Kidney (tissue), 14 donors: ENCODE measurements around the gene CCDC78. TPM values are rescaled to one million over a fixed set of nuclear protein-coding genes. Genes with fewer than 3 reads are reported as not detected.

Experiments used
- DNase-seq, 5 donors: peaks; one replicate each; pipeline ENCODE4 v3.0.0-alpha.2; 2013 to 2020
- FAIRE-seq: peaks from 2 replicates; lab custom pipeline; 2012; peaks lifted over from hg19 to GRCh38; lab: Jason Lieb, UNC
- H3K27ac ChIP-seq, 2 donors: one replicate each; pipeline ENCODE4 v1.7.0; 2013; ENCODE audit warnings: low read depth in 2 of 2, low read length in 2 of 2, inconsistent platforms in 1 of 2
- H3K27me3 ChIP-seq: one replicate; pipeline ENCODE4 v1.7.1; 2013; ENCODE audit warnings: low read length, inconsistent platforms; ENCODE audit not compliant: control insufficient read depth, insufficient read depth
- H3K36me3 ChIP-seq, 3 donors: one replicate each; pipeline versions ENCODE4 v1.7.0 to v1.7.1; 2013; ENCODE audit warnings: low read length in 3 of 3, control low read depth in 1 of 3, inconsistent platforms in 1 of 3; ENCODE audit not compliant: insufficient read depth in 3 of 3, control insufficient read depth in 2 of 3
- H3K4me1 ChIP-seq, 3 donors: one replicate each; pipeline versions ENCODE4 v1.7.0 to v1.7.1; 2013; ENCODE audit warnings: low read length in 3 of 3, inconsistent platforms in 1 of 3, low read depth in 1 of 3; ENCODE audit not compliant: control insufficient read depth in 2 of 3, insufficient read depth in 2 of 3
- H3K4me3 ChIP-seq, 3 donors: one replicate each; pipeline versions ENCODE4 v1.7.0 to v1.8.1; 2013; ENCODE audit warnings: low read length in 3 of 3, control low read depth in 1 of 3, inconsistent platforms in 1 of 3
- H3K9ac ChIP-seq, 3 donors: one replicate each; pipeline versions ENCODE4 v1.7.0 to v1.7.1; 2013; ENCODE audit warnings: low read length in 3 of 3, control low read depth in 1 of 3, inconsistent platforms in 1 of 3
- H3K9me3 ChIP-seq, 3 donors: one replicate each; pipeline versions ENCODE4 v1.7.0 to v1.7.1; 2013; ENCODE audit warnings: low read length in 3 of 3, control low read depth in 1 of 3, inconsistent platforms in 1 of 3; ENCODE audit not compliant: control insufficient read depth in 2 of 3, insufficient read depth in 1 of 3
- intact Hi-C: fragments of 100-400 bp; cut with DNase I; formaldehyde crosslinking; loops from one replicate; pipeline ENCODE4 v1.11.1; 2022
- polyA plus RNA-seq: library from polyadenylated mRNA; stranded (reverse); fragments of 350-450 nt; fragmentation: Illumina TruSeq; extraction: RNeasy Lipid Tissue Mini Kit (QIAGEN cat#74804); gene quantifications from one replicate; pipeline ENCODE4 v1.2.3, GENCODE V29; 2014; ENCODE audit warnings: low read depth, low replicate concordance; ENCODE audit not compliant: insufficient read depth
- total RNA-seq: library from RNA; stranded (reverse); fragmentation: NEBNext Ultra II Directional; extraction: Animal tissue kit (Norgen Biotek cat#: 25700); gene quantifications from one replicate; pipeline ENCODE4 v1.2.1, GENCODE V29; 2021
- TF ChIP-seq, protein P1 (sequence below): IDR thresholded peaks from 3 replicates; pipeline ENCODE4 v1.5.1; 2012; ENCODE audit warnings: mild to moderate bottlenecking, moderate library complexity, borderline replicate concordance; ENCODE audit not compliant: insufficient read depth; ENCODE audit errors: extremely low read depth
- donor health status: control.
- donor health status: control.
- donor health status: control.
- donor health status: control.
- donor health status: control.
- donor health status: DM: yes; HTN: yes; CAD: no.
- donor health status: Normal renal cell carcinoma (clear cell type).

Gene CCDC78
- total and polyA plus RNA-seq, 2 donors from 2014 or later: 1.3 to 2.6 TPM

DNA sequence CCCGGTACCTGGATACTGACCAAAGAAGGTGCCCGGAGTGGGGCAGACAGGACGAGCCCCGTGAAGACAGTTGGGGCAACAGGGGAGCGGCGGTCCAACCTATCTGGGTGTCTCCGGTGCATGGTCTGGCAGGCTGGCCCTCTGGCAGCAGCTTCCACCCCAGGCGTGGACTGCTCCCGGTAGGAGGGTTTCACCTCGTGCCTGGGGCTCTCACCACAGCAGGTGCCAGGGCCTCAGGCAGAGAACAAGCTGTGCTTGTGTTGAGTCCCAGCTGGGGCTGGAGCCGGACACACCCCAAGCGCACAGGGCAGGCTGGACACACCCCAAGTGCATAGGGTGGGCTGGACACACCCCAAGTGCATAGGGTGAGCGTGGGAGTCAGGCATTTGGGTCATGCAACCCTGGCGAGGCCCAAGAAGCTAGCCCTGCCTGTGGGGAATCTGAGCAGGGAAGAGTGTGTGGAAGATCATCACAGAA is 19.1 kb downstream of the CCDC78 start:
- no peak for FAIRE-seq
- intact Hi-C loops: no loop called here
- Histone ChIP-seq H3K27me3 (peaks cover 25% of the 10 kb centered on the region), H3K36me3 (no peaks in the 10 kb centered on the region), H3K9me3 (no peaks in the 10 kb centered on the region), H3K9ac (no peak overlapping the region), H3K4me3 (no peak overlapping the region), H3K27ac (no peak overlapping the region), H3K4me1 (peaks cover 0 to 2% (median 0%) of the 10 kb centered on the region in 3 donors)
- TF ChIP-seq, protein P1, sequence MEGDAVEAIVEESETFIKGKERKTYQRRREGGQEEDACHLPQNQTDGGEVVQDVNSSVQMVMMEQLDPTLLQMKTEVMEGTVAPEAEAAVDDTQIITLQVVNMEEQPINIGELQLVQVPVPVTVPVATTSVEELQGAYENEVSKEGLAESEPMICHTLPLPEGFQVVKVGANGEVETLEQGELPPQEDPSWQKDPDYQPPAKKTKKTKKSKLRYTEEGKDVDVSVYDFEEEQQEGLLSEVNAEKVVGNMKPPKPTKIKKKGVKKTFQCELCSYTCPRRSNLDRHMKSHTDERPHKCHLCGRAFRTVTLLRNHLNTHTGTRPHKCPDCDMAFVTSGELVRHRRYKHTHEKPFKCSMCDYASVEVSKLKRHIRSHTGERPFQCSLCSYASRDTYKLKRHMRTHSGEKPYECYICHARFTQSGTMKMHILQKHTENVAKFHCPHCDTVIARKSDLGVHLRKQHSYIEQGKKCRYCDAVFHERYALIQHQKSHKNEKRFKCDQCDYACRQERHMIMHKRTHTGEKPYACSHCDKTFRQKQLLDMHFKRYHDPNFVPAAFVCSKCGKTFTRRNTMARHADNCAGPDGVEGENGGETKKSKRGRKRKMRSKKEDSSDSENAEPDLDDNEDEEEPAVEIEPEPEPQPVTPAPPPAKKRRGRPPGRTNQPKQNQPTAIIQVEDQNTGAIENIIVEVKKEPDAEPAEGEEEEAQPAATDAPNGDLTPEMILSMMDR: no peak
- no peak for DNase-seq

DNA sequence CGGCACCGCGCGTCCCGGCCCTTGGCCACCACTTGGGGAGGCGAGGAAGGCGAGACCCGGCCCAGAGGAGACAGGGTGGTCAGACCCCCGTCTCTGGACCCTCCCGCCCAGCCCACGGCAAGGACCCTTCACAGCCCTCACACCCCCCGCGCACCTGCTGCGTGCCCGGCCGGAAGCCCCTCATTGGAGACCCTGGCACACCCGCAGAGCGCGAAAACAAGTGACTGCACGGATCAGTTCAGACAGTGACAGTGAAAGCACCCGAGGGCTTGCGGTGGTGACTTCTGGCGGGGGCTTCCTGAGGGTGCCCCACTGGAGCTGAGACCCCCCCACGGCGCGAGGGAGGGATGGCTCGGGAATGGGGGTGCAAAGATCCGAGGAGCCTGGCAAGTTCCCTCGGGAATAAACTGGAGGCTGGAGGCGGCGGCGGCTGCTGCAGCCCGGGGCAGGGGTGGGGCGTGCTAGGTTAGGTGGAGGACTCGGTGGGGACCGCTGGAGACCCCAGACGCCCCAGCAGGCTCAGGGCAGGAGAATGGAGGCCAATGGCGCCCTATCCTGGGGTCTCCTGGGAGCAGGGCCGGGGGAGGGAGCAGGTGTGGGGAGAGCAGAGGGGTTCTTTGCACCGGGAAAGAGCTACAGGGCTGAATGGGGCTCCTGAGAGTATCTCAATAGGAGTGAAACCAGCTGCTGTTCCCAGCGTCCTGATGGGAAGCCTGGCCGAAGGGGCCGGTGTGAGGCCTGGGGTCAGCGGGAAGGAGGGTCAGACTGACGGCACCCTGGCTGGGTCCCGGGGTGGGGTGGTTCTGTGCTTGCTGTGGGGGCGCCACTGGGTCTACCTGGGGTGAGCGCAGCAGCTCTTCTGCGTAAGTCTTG is 19.8 kb downstream of the CCDC78 start:
- Histone ChIP-seq H3K4me1 (no peaks in the 10 kb centered on the region), H3K9me3 (no peaks in the 10 kb centered on the region), H3K27ac (no peak overlapping the region), H3K9ac (no peak overlapping the region), H3K4me3 (no peak overlapping the region), H3K36me3 (no peaks in the 10 kb centered on the region), H3K27me3 (peaks cover 26% of the 10 kb centered on the region)
- FAIRE-seq: no peak
- TF ChIP-seq, protein P1: no peak
- intact Hi-C loops: no loop called here
- peak in 1 of 5 donors; percentile 36 for DNase-seq

DNA sequence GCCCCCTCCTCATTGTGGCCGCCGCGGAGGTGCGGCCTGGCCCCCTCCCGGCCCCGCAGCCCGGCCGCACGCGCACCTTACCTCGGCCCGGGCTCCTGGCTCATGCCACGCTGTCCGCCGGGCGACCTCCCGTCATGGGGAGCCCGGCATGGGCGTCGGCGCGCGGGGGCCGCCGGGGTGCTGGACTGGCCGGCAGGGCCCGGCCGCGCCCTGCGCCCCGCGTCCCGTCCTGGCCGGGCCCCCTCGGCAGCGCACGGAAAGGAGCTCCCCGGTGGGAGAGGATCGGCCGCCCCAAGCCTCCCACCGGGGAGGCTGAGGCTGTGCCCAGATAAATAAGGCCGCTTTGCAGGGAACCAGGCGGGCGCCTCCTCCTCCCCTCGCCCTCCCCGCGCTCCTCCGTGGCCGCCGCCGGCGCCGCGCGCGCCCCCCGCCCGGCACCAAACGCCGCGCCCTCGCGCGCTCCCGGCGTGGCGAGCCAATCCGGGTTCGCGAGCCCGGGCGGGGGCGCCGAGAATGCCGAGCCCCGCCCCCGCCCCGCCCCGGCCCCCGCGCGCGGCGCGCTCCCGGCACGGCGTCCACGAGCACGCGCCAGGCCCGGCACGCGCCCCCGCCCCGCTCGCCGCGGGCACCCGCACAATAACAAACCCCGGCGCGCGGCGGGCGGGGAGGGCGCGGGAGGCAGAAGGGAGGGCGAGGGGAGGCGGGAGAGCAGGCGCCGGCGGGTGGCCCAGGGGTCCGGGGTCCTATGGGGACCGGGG is 20.6 kb downstream of the CCDC78 start, which contains the start of gene FBXL16:
Gene FBXL16 (minus strand): TSS at position 371 of the 758 bp plus-strand sequence. CDS start 8,396 bp downstream, outside the sequence.
- TF ChIP-seq, protein P1: no peak
- intact Hi-C loops: no loop called here
- Histone ChIP-seq H3K36me3 (no peaks in the 10 kb centered on the region), H3K27ac (no peak within 1 kb of the TSS), H3K9ac (no peak within 1 kb of the TSS), H3K4me3 (no peak within 1 kb of the TSS), H3K4me1 (no peaks in the 10 kb centered on the region), H3K27me3 (peaks cover 26% of the 10 kb centered on the region), H3K9me3 (no peaks in the 10 kb centered on the region)
- DNase-seq (no peak), FAIRE-seq (no peak)
